ENCODE data around the gene TMSB10. TPM values are rescaled to one million over a fixed set of nuclear protein-coding genes. Genes with fewer than 3 reads are reported as not detected.

The TMSB10 gene
- total and polyA plus RNA-seq, 2 donors (not counting 1 experiment from before 2014, with no cell fraction given), result 885 to 5,410 TPM

- H3K27me3 ChIP-seq (replicated peaks in 1 of 4; ENCODE audit: control extremely low read depth in 1 of 4, control insufficient read depth in 3 of 4, insufficient read depth in 4 of 4, low read length in 3 of 4), result no peaks in the 10 kb centered on the region
- Mint-ChIP-seq H3K27ac (peak overlapping the region; percentile 93), H3K9me3 (ENCODE audit: insufficient read depth) (no peaks in the 10 kb centered on the region), H3K27me3 (no peaks in the 10 kb centered on the region), H3K4me3 (peak overlapping the region; percentile 38), H3K4me1 (peaks cover 74% of the 10 kb centered on the region)
- peak overlapping the region; percentile 44 for H3K4me2 ChIP-seq (replicated peaks; ENCODE audit: low read depth, low read length, poor library complexity, severe bottlenecking)
- H3K79me2 ChIP-seq (ENCODE audit: control insufficient read depth, insufficient read depth, low read length), result peaks cover 9% of the 10 kb centered on the region
- peak overlapping the region; percentile 50 to 66 for H3K27ac ChIP-seq (ENCODE audit: low read length in 2 of 2)
- H3K9ac ChIP-seq (ENCODE audit: low read length), result no peak overlapping the region
- CTCF ChIA-PET, result interaction anchor here (0.8 to 11.9 kb wide), 5 partner anchors 14 to 77 kb away, joined by 3 to 168 read pairs (median 4); partner anchors contain the start of gene KCMF1
- ATAC-seq (ENCODE audit: low read depth) (no peak), DNase-seq (peak; percentile 61)
- no peaks in the 10 kb centered on the region for H4K20me1 ChIP-seq (ENCODE audit: control insufficient read depth, insufficient read depth, low read length, poor library complexity, severe bottlenecking)
- TF ChIP-seq EZH2 (IDR thresholded peaks at IDR 0.05; ENCODE audit: borderline replicate concordance, insufficient read depth, low read depth, low read length, poor library complexity, severe bottlenecking) (no peak), CTCF (IDR thresholded peaks at IDR 0.05) (no peak)
- H3K4me1 ChIP-seq (ENCODE audit: control insufficient read depth in 2 of 2, insufficient read depth in 2 of 2, low read length in 2 of 2), result peaks cover 75 to 89% of the 10 kb centered on the region in 2 donors
- H3K36me3 ChIP-seq (replicated peaks in 1 of 2; ENCODE audit: control extremely low read depth in 1 of 2, control insufficient read depth in 1 of 2, extremely low read depth in 1 of 2, insufficient read depth in 2 of 2, low read length in 1 of 2), result no peaks in the 10 kb centered on the region
- H3K9me3 ChIP-seq (ENCODE audit: control extremely low read depth in 1 of 3, control insufficient read depth in 2 of 3, insufficient read depth in 1 of 3, low read length in 2 of 3), result no peaks in the 10 kb centered on the region
- no peak overlapping the region for H2AFZ ChIP-seq (ENCODE audit: insufficient read depth, low read depth, low read length, poor library complexity, severe bottlenecking)
- 83% methylated on average over 1 of the region's 4 CpGs for WGBS (ENCODE audit: insufficient coverage)
- H3K4me3 ChIP-seq (ENCODE audit: control extremely low read depth in 1 of 5, extremely low read depth in 1 of 5, insufficient read depth in 1 of 5, low read depth in 2 of 5, low read length in 4 of 5), result no peak overlapping the region
- intact Hi-C loops (cut with micrococcal nuclease), result no loop called here
- POLR2A ChIA-PET, result interaction anchor here (0.6 kb wide), 2 partner anchors 8 to 54 kb away, joined by 3 to 7 read pairs; no protein-coding TSS in a partner anchor
These were observed 37.5 kb downstream of the TMSB10 start for GRCh38 chr2:84942964-84943421.

DNA sequence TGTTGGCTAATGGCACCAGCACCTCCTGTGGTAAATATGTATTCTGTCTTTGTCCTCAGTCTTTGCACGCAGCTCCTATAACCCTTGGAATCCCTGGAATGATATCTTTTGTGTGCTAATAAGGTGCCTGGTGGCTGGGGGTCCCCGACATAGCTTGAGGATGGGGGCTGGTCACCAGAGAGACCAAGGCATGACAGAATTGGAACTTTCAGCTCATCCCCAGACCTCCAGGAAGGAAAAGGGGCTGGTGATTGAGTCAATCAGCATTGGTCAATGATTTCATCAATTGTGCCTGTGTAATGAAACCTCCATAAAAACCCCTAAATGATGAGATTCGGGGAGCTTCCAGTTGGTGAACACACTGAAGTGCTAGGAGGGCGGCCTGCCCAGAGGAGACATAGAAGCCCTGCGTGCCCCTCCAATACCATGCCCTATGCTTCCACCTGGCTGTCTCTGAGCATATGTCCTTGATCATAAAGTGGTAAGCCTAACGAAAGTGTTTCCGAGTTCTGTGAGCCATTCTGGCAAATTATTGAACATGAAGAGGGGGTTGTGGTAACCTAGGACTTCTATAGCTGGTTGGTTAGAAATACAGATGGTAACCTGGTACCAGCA lies 38.9 kb downstream of the TMSB10 start:
- Histone ChIP-seq H3K9me3 (ENCODE audit: control extremely low read depth in 1 of 3, control insufficient read depth in 2 of 3, insufficient read depth in 1 of 3, low read length in 2 of 3) (no peaks in the 10 kb centered on the region), H3K4me3 (ENCODE audit: control extremely low read depth in 1 of 5, extremely low read depth in 1 of 5, insufficient read depth in 1 of 5, low read depth in 2 of 5, low read length in 4 of 5) (no peak overlapping the region), H3K4me2 (replicated peaks; ENCODE audit: low read depth, low read length, poor library complexity, severe bottlenecking) (no peak overlapping the region), H3K36me3 (replicated peaks in 1 of 2; ENCODE audit: control extremely low read depth in 1 of 2, control insufficient read depth in 1 of 2, extremely low read depth in 1 of 2, insufficient read depth in 2 of 2, low read length in 1 of 2) (no peaks in the 10 kb centered on the region), H2AFZ (ENCODE audit: insufficient read depth, low read depth, low read length, poor library complexity, severe bottlenecking) (no peak overlapping the region), H3K79me2 (ENCODE audit: control insufficient read depth, insufficient read depth, low read length) (peaks cover 9% of the 10 kb centered on the region), H3K4me1 (ENCODE audit: control insufficient read depth in 2 of 2, insufficient read depth in 2 of 2, low read length in 2 of 2) (peaks cover 63 to 75% of the 10 kb centered on the region in 2 donors), H3K27me3 (replicated peaks in 1 of 4; ENCODE audit: control extremely low read depth in 1 of 4, control insufficient read depth in 3 of 4, insufficient read depth in 4 of 4, low read length in 3 of 4) (no peaks in the 10 kb centered on the region), H3K9ac (ENCODE audit: low read length) (no peak overlapping the region), H4K20me1 (ENCODE audit: control insufficient read depth, insufficient read depth, low read length, poor library complexity, severe bottlenecking) (no peaks in the 10 kb centered on the region), H3K27ac (ENCODE audit: low read length in 2 of 2) (peak overlapping the region; percentile 20 to 87)
- 97% methylated on average over 4 of the region's 7 CpGs for WGBS (ENCODE audit: insufficient coverage)
- peaks cover 61% of the 10 kb centered on the region for H3K4me1 Mint-ChIP-seq
- peak overlapping the region; percentile 29 for H3K4me3 Mint-ChIP-seq
- H3K27me3 Mint-ChIP-seq, result no peaks in the 10 kb centered on the region
- H3K9me3 Mint-ChIP-seq (ENCODE audit: insufficient read depth), result no peaks in the 10 kb centered on the region
- CTCF ChIA-PET, result interaction anchor here (1.0 to 11.9 kb wide), 3 partner anchors 14 to 25 kb away, joined by 3 to 168 read pairs (median 5); no protein-coding TSS in a partner anchor
- DNase-seq, result no peak
- peak overlapping the region; percentile 50 for H3K27ac Mint-ChIP-seq
- POLR2A ChIA-PET, result interaction anchor here (0.7 kb wide), 1 partner anchor 18 kb away, joined by 3 read pairs; no protein-coding TSS in a partner anchor
- ATAC-seq (ENCODE audit: low read depth), result no peak
- intact Hi-C loops (cut with micrococcal nuclease), result no loop called here
- no peak for TF ChIP-seq EZH2 (IDR thresholded peaks at IDR 0.05; ENCODE audit: borderline replicate concordance, insufficient read depth, low read depth, low read length, poor library complexity, severe bottlenecking)
- no peak for TF ChIP-seq CTCF (IDR thresholded peaks at IDR 0.05)

All from B cell (primary cell).